Esophagus mucosa (tissue), 1 donor: ENCODE results near the gene CELF4. TPM values are rescaled to one million over a fixed set of nuclear protein-coding genes. Genes with fewer than 3 reads are reported as not detected.

Experiments used
- ATAC-seq: fragments of 200-7000 bp; cut with Tn5 transposase; one replicate; pipeline ENCODE4 v1.9.1; 2020
- total RNA-seq: library from RNA; stranded (reverse); gene quantifications from one replicate; pipeline ENCODE4 v1.2.4, GENCODE V29; 2023
- donor health status: DM: yes; HTN: yes; CAD: no.

CELF4 gene
- total RNA-seq, 1 donor from 2014 or later, result not detected

DNA sequence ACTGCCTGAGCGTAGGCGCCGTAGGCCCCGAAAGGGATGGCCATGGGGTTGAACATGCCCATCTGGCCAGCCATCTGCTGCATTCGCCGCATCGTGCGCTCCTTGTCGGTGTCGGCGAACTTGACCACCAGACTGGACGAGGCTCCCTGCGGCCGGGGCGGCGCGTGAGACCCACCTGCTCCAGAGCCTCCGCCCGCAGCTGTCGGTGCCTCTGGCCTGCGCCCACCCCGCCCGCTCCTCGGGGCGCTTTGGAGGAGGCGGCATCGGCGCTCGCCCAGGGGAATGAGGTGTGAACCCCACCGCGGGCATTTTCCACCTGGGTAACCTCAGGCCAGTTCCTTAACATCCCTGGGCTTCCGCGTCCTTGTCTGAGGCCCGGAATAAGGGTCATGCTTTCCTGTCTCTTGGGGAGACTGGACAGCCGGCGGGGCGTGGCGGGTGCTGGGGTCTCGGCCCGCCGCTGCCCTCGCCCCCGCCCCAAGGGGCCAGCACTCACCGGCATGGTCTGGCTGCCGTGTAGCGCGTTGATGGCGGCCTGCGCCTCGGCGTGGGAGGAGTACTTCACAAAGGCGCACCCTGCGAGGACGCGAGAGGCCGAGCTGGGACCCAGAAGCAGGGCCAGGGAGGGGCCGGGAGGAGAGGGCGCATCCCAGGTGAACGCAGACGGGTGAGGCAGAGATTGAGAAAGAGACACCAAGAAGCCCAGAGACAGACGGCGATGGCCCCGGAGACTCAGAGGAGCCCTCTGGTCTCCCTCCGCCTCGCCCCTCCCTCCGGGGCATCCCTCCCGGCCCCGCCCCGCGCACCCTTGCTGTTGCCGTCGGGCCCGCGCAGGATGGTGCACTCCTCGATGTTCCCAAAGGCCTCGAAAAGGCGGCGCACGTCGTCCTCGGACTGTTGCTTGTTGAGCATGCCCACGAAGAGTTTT lies 291.0 kb downstream of the CELF4 start:
- no peak for ATAC-seq

DNA sequence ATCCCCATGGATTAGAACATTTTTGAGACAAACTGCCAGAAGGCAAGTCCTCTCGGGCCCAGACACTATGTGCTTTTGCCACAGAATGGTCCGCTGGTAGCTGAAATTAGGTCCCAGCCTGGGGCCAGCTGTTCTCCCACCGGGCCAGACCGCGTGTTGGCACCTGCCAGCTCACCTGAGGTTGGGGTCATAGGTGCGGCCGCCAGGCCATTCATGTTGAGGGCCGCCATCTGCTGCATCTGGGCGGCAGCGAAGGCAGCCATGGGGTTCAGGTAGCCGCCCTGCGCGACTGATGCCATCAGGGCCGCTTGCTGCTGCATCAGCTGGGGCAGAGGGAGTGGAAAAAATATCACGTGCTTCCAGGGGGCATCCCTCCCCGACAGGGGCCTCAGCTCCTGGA lies 292.8 kb downstream of the CELF4 start:
- ATAC-seq, result no peak

DNA sequence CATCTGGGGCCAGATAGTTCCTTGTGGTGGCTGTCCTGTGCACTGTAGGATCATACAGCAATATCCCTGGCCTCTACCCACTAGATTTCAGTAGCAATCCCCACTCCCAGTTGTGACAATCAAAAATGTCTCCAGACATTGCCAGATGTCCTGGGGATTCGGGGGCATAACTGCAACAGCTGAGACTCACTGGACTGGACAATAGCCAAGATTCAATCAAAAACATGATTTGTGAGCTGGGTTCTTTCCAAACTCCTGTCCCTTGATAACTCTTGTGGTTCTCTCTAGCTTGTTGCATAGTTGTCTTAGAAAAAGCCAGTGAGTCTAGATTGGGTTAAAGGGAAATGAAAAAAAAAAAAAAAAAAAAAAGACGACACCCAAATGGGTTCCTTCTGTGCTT lies 293.4 kb downstream of the CELF4 start:
- no peak for ATAC-seq

DNA sequence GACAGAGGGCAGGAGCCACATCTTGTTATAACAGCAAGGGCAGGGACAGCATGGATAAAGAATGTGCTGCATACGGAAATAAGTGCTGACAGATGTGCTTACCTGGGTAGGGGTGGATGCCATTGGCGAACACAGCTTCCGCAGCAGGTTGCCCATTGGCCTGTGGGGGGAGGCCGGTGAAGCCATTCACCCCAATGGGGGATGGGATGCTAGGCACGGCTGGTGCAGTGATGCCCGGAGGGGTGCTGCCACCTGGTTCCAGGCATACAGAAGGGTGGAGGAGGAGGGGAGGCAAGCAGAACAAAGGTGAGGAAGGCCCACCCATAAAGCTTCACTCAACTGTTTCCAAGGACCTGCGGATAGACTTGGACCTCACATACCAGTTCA lies 294.9 kb downstream of the CELF4 start:
- no peak for ATAC-seq

DNA sequence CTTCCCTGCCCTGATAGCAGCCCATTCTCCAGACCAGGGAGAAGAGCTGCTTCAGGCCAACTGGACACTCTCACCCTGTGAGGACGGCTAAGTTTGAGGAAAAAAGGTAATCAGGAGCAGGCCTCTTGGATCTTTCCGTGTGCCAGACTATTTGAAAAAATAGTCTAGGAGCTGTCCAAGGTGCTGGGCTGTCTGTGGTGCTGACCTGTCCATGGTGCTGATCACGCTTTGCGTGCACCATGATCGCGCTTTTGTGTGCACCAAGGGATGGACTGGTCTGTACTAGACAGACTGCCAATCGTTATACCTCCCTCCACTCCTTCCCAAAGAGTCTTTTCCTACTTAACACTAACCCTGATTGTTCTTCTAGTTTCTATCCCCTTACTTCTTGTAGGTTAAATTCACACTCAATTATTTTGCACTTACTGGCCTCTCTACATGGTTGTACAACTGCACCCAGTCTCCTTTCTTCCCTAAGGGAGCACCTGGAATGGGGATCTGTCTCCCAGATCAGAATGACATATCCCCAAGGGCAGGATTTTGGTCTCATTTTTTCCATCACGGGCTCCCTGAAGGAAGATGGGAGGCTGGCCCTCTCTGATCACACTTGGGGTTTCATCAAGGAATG lies 295.4 kb downstream of the CELF4 start:
- ATAC-seq, result peak; percentile 55

DNA sequence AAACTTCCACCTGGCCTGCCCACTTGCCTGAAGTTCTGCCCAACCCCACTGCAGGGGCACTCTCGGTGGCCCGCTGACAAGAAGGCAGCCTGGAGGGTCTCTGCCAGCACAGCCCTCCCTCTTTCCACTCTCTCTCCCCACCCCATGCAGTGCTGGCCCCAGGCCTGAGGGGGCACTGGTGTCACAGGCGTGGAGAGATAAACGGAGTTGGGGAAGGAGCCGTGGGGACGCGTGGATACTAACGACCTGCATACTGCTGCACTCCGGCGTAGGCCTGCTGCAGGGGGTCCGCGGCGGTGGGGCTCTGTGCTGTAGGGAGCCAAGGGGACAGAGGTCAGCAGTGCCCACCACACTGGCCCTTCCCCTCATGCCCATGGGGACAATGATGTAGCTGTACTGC lies 299.3 kb downstream of the CELF4 start:
- peak; percentile 14 for ATAC-seq

DNA sequence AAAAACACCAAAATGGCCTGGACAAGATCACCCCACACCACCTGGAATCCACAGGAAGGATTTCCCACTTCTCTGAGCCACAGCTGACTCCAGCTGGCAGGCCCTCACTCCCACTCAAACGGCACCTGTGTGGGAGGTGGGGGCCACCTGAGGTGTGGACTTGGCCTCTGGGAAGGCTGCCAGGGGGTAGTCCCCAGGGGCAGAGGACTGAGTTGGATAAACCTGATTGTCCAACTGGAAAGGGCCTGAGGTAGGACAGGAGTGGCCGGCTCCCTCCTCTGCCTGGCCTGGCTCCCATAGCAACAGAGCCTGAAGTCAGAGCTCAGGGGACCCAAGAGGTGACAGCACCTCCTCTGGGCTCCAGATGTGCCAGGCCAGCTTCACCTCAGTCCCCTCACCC lies 300.2 kb downstream of the CELF4 start:
- no peak for ATAC-seq

DNA sequence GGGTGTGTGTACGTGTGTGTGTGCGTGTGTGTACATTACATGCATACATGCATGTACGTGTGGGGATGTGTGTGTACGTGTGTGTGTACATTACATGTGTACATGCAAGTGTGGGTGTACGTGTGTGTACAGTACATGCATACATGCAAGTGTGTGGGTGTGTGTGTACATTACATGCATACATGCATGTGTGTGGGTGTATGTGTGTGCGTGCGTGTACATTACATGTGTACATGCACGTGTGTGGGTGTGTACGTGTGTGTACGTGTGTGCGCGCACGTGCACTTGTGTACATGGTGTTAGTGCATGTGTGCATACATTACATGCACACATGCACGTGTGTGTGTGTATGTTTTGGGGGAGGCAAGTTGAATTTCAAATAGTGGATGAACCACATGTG lies 300.6 kb downstream of the CELF4 start:
- ATAC-seq, result no peak

DNA sequence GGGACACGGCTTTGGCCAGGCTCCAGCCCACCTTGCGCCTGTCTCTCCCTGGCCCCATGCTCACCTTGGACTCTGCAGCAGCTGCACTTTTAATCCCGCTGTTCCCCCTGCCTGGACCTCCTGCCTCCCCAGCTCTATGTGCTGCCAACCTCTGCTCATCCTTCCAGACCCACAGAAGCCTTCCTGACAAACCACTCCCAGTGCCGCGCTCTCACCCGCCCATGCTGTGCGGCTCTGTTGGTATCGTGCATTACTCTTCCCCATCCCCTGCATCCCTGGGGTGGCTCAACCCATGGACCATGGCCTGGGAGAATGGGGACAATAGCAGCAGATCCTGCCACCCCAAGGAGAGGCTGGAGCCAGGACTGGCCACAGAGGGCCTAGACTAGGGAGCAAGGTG lies 303.6 kb downstream of the CELF4 start:
- ATAC-seq, result no peak

DNA sequence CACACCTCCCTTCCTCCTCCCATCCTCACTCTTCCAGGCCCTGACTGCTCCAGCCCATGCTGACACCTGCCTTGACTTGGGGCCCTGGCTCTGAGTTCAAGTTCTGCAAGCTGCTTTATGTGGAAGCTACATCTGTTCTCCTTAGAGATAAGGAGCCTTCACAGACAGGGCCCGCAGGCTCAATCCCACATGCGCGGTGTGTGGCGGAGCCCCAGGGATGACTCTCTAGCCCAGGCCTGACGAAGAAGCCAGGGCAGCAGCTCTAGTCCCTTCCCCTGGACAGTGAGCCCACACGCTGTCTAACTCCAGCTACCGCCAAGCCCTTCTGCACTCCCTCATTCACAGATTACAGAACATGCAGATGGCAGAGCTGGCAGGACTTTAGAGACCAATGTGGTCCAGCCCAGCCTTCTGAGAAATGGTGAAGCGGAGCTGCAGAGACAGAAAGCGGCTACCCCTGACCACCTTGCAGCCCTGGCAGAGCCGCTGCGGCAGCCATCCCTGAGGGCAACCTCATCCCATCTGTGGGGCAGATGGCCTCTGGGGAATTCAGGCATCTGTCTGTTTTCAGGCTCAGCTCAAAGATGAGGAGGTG lies 304.3 kb downstream of the CELF4 start:
- no peak for ATAC-seq

DNA sequence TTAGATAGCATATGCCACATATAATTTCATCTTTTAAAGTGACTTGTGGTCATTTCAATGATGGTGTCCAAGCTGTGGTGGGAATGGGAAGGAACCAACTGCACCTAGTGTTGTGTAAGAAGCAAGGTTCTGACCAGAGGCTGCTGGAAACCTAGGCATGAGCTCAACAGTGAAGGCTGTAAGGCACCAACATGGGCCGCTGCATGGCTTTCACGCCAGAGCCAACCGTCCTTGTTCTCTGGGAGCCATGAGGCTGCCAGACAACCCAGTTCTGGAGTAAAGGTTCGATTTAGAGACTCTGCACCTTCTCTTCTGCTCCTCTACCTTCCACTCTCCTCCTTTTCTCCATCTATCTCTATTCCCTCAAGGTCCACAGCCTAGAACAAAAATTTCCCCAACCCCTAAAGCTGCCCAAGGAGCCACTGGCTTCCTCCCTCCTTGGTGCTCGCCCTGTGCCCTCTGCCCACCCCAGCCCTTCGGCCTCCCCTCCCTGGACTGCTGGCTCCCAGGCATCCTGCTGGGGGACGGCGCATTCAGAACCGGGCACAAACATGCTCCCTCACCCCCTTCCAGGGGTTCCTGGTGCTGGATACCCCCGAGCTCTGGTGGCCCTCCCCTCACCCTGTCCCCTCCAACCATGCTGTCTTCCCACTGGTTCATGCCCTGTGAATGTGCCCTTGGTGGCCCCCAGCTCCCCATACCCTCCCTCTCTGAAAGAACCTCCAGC lies 305.1 kb downstream of the CELF4 start:
- ATAC-seq, result no peak

DNA sequence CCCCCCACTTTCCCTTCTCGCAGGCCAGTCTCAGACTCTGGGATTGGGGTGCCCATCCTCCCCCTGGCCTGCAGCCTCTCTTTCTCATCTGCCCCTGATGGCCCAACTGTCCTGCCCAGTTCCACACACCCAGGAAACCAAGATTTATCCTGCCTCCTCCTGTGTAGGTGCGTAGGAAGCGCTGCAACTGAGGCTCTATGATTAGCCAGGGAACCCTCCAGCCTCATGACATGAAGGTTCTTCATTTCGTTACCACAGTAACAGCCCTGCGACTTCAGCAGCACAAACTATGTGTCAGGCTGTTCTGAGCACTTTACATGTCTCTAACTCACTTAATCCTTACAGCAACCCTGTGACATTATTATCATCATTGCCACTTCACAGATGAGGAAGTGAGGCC lies 305.9 kb downstream of the CELF4 start:
- no peak for ATAC-seq

DNA sequence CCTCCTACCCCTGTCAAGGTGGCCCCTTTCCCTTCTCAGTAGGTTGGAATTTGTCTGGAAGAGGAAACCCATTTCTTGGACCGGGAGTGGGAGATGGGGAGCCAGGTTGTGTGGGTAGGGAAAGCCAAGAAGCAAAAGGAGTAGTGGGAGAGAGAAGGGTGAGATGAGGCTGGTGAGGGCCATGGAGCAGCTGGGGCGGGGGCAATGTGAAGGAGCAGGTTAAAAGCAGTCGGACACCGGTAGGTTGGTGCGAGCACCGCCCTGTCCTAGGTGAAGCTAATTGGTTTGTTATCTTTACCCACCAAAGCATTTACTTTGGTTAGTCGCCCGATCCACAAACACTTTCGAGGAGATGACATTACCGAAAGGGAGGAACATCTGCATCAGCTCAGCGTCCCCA lies 306.8 kb downstream of the CELF4 start:
- ATAC-seq, result no peak

DNA sequence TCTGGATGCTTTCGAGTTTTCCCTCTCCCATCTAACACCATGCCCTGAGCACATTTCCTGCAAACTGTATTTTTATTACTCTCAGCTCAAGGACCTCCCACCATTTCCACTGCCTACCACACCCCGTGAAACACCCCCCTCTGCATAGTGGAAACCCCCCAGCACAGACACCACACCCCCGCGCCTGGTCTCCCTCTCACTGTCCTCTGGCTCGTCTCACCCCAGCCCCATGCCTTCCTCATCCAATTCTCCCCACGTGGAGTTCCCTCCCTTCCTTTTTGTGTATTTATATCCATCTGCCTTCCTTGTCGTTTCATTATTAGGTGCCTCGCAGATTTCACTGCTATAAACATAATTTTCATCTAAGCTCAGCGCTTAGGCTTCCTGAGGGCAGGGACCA lies 307.5 kb downstream of the CELF4 start:
- ATAC-seq, result no peak

DNA sequence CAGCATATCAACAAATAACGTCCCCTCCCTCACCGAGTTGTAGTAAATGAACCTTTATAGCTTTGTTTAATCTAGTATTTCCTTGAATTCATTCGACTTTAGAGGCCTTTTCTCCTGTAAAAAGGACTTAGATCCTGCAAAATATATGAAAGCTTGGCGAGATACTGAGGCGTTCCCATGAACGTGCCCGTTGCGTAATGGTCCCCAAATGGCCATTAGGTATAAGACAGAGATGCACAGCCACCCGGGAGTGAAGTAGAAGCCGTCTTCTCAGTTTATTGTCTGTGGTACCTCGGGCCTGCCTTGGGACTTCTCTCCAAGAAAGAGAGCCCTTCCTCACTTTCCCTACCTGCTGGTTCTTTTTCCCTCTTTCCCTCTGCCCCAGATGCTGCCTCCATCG lies 310.6 kb downstream of the CELF4 start:
- no peak for ATAC-seq

DNA sequence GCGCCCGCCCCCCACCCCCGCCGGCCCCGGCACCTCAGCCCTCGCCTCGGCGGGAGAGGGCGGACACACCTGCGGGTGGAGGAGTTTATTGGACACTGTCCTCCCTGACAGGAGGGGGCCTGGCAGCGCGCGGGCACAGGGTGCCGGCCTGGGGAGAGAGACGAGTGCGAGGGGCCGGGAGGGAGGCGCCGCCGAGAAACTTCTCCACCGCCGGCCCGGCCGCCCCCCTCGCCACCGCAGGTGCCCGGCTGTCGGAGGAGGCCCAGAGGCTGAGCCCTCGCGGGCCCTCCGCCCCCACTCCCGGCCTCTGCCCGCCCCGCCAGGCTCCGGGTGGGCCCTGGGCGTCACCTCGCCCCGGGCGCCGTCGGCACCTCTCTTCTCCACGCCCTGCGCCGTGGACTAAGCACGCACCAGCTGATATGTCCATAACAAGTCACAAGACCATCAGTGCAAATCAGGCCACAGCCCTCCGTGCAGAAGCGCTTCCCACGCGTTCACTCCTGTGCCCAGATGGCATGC lies 311.3 kb downstream of the CELF4 start:
- no peak for ATAC-seq

DNA sequence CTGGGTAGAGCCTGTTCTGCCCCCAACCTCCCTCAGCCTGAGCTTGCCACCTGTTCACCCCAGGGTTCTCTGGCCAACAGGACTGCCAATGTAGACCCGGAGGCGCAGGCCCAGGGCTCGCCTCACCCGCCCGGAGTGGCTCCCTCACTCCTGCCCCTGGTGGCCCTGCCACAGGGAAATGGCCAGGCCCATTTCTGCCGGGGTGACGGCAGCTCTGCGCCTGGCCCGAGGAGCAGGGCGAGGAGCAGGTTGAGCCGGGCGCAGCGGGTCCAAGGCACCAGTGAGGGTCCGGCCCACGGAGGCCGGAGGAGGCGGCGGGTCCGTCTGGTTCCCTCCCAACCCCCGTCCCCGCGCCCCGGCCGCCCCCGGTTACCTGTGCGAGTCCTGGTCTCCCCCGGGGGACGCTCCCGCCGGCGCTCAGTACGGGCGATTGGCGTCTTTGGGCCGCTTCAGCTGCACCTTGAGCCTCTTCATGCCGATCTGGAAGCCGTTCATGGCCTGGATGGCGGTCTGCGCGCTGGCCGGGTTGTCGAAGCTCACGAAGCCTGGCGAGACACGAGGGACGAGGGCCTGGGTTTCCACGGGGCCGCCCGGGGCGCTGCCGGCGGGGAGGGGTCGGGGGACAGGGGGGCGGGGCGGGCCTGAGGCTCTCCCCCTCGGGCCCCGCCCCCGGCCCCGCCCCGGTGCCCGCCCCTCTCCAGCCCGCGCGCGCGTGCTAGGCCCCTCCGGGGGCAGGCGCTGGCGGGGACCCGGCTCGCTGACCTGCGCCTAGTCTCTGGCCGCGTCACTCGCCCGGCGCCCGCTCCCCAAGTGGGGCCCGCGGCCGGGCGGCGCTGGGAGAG lies 312.0 kb downstream of the CELF4 start:
- no peak for ATAC-seq

DNA sequence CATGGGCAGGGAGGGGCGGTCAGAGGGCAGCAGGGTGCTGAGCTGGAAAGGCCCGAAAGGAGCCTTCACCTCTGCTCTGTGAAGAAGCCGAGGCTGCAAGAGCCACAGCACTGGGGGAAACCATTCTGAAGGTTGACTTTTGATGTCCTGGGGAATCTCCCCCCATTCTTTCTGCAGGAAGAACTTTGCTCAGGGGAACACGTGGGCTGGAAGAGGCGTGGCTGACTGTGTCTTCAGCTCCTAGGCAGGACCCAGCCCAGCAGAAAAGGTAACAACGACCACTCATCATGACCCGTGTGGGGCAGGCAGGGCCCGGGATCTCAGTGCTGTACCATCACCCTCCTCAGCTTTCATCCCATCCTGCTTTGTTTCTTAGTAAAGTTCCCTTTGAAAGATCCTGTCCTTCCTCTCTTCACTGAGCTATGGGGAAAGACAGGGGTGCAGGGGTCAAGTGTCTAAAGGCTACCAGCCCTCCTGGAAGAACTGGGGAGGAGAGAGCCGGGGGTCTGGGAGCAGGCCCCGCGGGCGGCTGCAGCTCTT lies 312.7 kb downstream of the CELF4 start:
- ATAC-seq, result no peak

DNA sequence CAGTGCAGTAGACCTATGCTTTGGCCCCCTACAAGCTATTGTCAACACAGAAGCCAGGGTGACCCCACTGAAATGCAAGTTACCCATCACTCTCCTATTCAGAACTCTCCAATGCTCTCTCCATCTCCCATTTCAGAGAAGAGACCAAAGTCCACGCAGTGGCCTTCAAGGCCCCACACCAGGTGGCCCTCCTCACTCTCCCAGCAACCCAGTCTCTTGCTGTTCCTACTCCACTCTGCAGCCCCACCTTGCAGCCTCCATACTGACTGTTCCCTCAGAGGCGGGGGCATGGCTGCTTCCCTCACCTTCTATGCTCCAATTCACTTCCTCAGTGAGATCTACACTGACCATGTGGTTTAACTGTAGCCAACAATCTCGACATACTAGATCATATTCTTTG lies 313.3 kb downstream of the CELF4 start:
- ATAC-seq, result no peak

DNA sequence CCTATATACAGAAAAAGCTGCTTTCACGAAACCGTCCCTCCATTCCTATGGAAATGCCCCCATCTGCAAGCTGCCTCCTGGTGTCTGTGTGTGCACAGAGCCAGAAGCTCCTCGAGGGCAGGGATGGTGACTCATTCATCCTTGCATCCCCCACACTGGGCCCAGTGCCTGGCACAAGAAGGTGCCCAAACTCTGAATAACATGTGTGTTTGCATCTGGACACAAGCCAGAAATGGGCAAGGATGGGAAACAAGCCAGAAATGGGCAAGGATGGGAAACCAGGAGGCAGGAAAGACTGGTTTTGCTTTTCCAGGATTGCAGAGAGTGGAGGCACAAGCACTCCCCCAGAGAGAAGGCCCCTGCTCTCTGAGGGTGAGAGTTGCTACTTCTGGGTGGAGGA lies 313.9 kb downstream of the CELF4 start:
- ATAC-seq, result peak; percentile 57

DNA sequence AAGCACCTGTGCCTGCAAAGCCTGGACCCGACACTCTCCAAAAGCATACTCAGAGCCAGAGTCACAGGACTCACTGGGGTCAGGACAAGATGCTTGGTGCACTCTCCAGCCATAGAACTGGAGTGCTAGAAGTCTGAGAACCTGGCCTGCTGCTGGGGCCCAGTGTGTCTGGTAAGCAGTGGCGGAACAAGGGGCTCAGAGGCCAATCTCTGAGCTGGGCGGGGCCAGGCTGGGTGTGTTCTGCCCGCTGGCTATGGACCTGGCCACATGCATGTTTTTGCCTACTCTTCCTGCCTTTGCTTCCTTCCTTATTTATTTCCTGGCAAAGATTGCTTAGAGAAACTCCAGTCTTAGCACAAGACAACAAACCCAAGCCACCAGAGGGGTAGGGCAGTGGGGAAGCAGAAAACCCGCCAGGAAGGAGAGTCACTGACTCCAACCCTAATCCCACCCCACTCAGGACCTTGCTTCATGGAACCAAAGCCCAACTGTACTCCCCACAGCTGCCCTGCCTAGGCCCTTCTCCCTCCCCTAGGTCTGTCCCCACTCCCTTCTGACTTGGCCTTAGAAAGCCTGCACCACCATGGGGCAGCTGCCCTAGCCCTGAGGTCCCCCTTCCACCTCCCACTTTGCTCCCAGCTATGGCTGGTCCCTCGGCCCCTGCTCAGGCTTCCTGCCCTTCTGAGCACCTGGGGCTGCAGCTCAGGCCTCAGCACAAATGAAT lies 315.5 kb downstream of the CELF4 start:
- ATAC-seq, result no peak
